Memory B cell (primary cell): Measurements from ENCODE around the gene LAMB1.
"Not testable (repeated sequence)": the region's sequence is repeated elsewhere in the genome, so short reads cannot be mapped to it uniquely, and the experiment has no call there.

Experiments
- ATAC-seq: fragments of 150-1000 bp; cut with Tn5 transposase; 2 replicates; pipeline ENCODE4 v1.10.0; 2021; ENCODE audit warnings: low read depth, mild to moderate bottlenecking, moderate library complexity
- DNase-seq, 2 donors: peaks; one replicate each; pipeline ENCODE4 v3.0.0; 2022; ENCODE audit warnings: low spot score in 2 of 2
- H3K27ac Mint-ChIP-seq: one replicate; pipeline ENCODE4 v1.8.0; 2022; ENCODE audit warnings: mild to moderate bottlenecking, moderate library complexity, mixed read lengths
- H3K27me3 Mint-ChIP-seq: one replicate; pipeline ENCODE4 v1.8.0; 2022; ENCODE audit warnings: mixed read lengths
- H3K36me3 Mint-ChIP-seq: one replicate; pipeline ENCODE4 v1.8.0; 2022; ENCODE audit warnings: mild to moderate bottlenecking, mixed read lengths
- H3K4me1 Mint-ChIP-seq: one replicate; pipeline ENCODE4 v1.8.0; 2022; ENCODE audit warnings: mixed read lengths
- H3K4me3 Mint-ChIP-seq: one replicate; pipeline ENCODE4 v1.8.0; 2022; ENCODE audit warnings: mild to moderate bottlenecking, moderate library complexity, mixed read lengths
- H3K9me3 Mint-ChIP-seq: one replicate; pipeline ENCODE4 v1.8.0; 2022; ENCODE audit warnings: mixed read lengths

The LAMB1 gene

DNA sequence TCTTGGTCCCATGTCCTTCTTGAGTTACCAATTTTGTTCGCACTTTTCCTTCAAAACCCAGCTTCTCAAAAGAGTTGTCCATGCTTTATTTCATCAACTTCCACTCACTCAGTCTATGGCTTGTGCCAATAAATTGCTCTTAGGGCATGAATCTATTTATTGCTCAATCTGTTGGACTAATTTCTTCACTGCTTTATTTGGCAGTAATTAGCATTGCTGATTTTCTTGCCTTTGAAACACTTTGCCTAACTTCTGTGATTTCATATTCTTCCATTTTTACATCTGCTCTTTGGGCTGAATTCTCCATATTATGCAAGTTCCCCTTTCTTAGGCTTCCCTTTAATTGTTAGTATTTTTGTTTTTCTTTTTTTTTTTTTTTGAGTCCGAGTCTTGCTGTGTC, 95.2 kb downstream of the LAMB1 start:
- peaks cover 5% of the 10 kb centered on the region for H3K4me1 Mint-ChIP-seq
- H3K9me3 Mint-ChIP-seq = peaks cover 4% of the 10 kb centered on the region
- H3K4me3 Mint-ChIP-seq = no peak overlapping the region
- DNase-seq = no peak
- no peak for ATAC-seq
- H3K36me3 Mint-ChIP-seq = peaks cover 49% of the 10 kb centered on the region
- no peaks in the 10 kb centered on the region for H3K27me3 Mint-ChIP-seq
- no peak overlapping the region for H3K27ac Mint-ChIP-seq

DNA sequence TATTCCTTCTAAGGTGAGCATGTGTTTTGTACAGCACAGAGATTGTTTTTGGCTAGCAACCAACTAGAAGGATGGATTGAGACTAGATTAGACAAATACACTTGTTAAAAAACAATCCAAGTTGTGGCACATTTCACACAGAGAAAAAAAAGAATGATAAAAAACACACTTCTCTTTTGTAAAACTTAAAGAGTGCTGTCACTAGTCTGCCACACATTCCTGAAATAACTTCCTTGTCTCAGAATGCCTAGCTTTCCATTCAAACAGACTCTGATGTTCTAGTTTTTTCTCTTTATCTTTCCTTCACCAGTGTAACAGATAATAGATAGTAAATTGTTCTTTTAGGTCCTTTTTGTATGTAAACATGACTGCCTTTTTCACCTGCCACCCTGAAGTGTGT, 100.6 kb downstream of the LAMB1 start:
- Mint-ChIP-seq H3K4me1 (peaks cover 14% of the 10 kb centered on the region), H3K36me3 (peaks cover 24% of the 10 kb centered on the region), H3K4me3 (no peak overlapping the region), H3K27me3 (no peaks in the 10 kb centered on the region), H3K27ac (no peak overlapping the region), H3K9me3 (no peaks in the 10 kb centered on the region)
- no peak for ATAC-seq
- DNase-seq = no peak

DNA sequence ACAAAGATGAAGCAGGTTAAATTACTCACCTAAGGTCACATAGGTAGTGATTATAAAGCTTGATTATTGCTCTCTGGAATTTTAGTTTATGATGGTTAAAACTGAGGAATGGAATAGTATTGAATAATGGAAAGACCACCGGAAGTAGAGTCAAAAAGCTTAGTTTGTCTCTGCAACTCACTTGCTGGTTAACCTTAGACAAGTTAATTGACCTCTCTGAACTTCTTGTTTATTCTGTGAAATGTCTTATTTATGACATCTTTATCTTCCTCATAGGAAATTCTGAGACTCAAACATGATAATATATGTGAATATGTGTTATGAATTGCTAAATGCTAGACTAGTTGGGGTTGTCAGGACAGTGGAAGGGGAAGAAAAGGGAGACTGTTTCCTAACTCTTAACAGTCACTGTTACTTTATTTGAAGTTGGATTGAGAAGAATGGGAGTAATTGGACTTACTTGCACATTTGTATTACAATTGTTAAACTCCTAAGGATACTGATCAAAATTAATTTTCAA, 102.4 kb downstream of the LAMB1 start:
- DNase-seq (no peak), ATAC-seq (no peak)
- Mint-ChIP-seq H3K36me3 (peaks cover 23% of the 10 kb centered on the region), H3K4me1 (peaks cover 25% of the 10 kb centered on the region), H3K27ac (peak overlapping the region; percentile 5), H3K27me3 (no peaks in the 10 kb centered on the region), H3K9me3 (no peaks in the 10 kb centered on the region), H3K4me3 (no peak overlapping the region)

DNA sequence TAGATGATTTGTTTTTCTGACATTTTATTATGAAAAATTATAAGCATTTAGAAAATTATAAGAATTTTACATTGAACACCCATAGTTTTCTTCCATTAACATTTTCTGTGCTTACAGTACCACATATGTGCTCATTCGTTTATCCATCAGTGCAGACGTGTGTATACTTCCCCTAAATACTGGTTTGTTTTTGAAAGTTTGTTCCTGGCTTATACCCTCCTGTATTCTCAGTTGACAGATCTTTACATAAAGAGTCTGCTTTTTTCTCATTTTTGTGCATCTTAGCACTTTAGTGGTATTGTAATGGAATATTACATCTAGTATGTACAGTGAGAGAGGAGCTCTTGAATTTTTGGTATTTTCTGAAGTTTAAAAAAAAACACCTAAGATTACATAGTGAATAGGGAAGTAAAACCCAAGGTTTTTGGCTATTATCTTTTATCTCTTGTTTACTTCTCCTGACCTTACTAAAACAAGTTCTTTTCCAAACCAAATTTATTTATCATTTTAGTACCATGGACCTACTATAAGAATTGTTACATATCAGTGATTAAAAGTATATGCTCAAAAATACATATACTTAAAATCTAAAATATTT, 103.9 kb downstream of the LAMB1 start:
- Mint-ChIP-seq H3K9me3 (no peaks in the 10 kb centered on the region), H3K27me3 (no peaks in the 10 kb centered on the region), H3K4me3 (no peak overlapping the region), H3K27ac (peak overlapping the region; percentile 9), H3K4me1 (peaks cover 34% of the 10 kb centered on the region), H3K36me3 (peaks cover 28% of the 10 kb centered on the region)
- peak; percentile 45 for ATAC-seq
- DNase-seq = no peak

DNA sequence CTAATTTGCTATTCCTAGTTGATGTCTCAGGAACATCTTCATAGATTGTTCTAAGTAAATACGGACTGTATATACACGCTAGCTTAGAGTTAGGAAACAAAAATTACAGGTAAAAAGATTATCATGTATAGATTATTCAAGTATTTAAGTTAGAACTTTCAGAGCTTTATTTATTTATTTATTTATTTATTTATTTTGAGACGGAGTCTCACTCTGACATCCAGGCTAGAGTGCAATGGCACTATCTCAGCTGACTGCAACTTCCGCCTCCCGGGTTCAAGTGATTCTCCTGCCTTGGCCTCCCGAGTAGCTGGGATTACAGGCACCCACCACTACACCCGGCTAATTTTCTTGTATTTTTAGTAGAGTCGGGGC, 110.6 kb downstream of the LAMB1 start:
- peaks cover 23% of the 10 kb centered on the region for H3K36me3 Mint-ChIP-seq
- DNase-seq, ATAC-seq, H3K9me3 Mint-ChIP-seq, H3K27me3 Mint-ChIP-seq: not testable (repeated sequence)
- peak overlapping the region; percentile 98 for H3K27ac Mint-ChIP-seq
- peak overlapping the region; percentile 97 for H3K4me3 Mint-ChIP-seq
- H3K4me1 Mint-ChIP-seq = peaks cover 40% of the 10 kb centered on the region

DNA sequence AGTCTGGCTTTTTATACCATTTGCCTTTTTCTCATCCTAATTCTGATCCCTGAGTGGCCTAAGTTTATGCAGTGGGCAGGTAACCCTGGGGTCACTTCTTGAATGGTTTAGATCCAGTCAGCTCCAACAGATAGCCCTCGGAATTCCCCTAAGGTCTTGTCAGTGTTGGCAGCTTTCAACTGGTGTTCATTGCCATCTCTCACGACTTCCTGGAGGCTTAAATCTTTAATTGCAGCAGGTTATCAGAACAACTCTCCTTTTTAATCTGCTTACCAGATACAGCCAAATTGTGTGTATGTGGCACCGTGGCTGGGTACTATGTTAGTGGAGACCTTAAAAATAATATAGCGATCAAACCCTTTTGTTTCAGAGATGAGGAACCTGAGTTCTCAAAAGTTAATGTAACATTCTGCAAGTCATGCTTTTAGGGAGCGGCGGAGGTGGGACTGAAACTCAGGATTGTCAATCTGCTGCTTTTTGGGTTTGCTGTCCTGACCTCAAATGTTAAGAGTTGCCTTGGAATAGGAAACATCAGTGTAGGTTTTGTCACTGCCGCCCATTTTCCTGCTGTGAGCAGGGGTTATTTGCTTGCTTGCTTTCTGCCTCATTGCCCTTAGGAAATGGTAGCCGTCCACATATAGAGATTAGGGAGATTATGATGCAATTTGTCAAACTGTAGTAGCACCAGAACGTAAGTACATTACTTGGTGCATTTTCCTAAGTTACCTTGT, 111.2 kb downstream of the LAMB1 start:
- Mint-ChIP-seq H3K27ac (peak overlapping the region; percentile 98), H3K36me3 (peaks cover 19% of the 10 kb centered on the region), H3K9me3 (no peaks in the 10 kb centered on the region), H3K27me3 (no peaks in the 10 kb centered on the region), H3K4me3 (peak overlapping the region; percentile 97), H3K4me1 (peaks cover 35% of the 10 kb centered on the region)
- ATAC-seq (peak; percentile 28), DNase-seq (no peak)

DNA sequence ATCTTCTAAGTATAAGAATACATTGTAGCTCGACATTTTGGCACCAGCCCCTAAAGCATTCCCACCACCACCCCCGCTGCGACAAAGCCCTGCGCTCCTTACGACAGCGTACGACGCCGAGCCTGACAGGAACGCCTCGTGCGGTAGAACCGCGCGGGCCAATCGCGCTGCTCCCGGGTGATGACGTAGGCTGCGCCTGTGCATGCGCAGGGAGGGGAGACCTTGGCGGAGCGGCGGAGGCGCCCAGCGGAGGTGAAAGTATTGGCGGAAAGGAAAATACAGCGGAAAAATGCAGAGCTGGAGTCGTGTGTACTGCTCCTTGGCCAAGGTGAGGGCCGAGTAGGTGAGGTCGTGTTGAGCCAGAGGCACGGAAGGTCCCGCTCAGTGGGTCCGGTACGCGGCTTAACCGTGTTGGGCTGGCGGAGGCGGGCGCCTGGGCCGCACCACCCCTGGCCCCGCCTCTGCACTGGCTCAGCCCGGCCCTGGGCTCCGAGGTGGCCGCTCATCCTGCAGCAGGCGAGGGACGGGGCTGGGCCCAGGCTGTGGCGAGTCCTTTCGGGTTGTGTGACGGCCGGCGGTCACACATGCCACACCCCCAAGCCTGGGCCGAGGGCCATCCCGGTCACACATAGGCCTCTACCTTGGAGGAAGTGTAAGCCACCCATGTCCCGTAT, 111.9 kb downstream of the LAMB1 start, which contains the start of gene DLD:
Gene DLD (plus strand): TSS at position 222 of the 674 bp plus-strand sequence. CDS start 68 bp downstream, at position 290.
- ATAC-seq = peak; percentile 94
- H3K9me3 Mint-ChIP-seq = no peaks in the 10 kb centered on the region
- no peaks in the 10 kb centered on the region for H3K27me3 Mint-ChIP-seq
- peak; percentile 88 to 89 for DNase-seq
- H3K4me1 Mint-ChIP-seq = peaks cover 32% of the 10 kb centered on the region
- H3K4me3 Mint-ChIP-seq = peak within 1 kb of the TSS; percentile 97
- H3K36me3 Mint-ChIP-seq = peaks cover 17% of the 10 kb centered on the region
- peak within 1 kb of the TSS; percentile 98 for H3K27ac Mint-ChIP-seq

DNA sequence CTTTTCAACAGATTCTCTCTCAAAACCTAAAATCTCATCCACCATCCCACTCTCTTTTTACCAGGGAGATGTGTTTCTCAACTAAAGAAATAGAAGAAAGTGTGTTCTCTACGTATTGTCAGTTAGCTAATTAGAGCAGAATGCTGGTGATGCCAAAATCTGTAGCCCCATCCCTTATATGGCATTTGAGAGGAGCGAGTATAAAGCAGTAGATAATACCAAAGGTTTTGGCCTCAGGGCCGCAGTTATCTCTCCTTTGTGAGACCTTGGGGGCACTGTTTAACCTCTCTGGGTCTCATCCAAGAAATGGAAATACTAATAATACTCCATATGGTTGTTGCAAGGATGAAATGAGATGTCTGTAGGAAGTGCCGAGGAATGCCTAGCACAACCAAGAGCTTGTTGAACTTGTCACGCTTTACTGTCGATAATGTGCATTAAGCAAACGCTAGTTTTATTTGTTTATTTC, 112.4 kb downstream of the LAMB1 start:
- Mint-ChIP-seq H3K36me3 (peaks cover 13% of the 10 kb centered on the region), H3K4me1 (peaks cover 27% of the 10 kb centered on the region), H3K27ac (peak overlapping the region; percentile 98), H3K4me3 (peak overlapping the region; percentile 97), H3K27me3 (peaks cover 3% of the 10 kb centered on the region), H3K9me3 (no peaks in the 10 kb centered on the region)
- no peak for ATAC-seq
- DNase-seq = no peak

DNA sequence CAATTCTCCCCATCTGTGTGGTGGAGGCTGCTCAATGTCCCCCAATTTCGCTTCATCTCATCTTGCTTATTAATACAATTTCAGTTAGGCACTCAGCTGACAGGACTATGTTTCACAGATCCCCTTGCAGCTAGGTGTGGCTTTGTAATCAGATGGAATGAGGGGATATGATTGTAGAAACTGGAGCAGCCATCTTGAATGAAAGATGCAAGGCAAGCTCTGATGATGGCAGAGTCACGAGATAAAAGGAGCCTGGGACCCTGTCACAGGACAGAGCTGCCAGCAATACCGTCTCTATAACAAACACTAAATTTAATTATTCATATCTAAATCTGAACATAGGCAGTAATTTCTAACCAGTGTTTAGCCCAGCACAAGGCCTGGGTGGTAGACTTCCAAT, 113.0 kb downstream of the LAMB1 start:
- Mint-ChIP-seq H3K4me1 (peaks cover 22% of the 10 kb centered on the region), H3K4me3 (peak overlapping the region; percentile 97), H3K27me3 (peaks cover 4% of the 10 kb centered on the region), H3K9me3 (no peaks in the 10 kb centered on the region), H3K36me3 (peaks cover 8% of the 10 kb centered on the region), H3K27ac (peak overlapping the region; percentile 98)
- ATAC-seq (no peak), DNase-seq (no peak)

DNA sequence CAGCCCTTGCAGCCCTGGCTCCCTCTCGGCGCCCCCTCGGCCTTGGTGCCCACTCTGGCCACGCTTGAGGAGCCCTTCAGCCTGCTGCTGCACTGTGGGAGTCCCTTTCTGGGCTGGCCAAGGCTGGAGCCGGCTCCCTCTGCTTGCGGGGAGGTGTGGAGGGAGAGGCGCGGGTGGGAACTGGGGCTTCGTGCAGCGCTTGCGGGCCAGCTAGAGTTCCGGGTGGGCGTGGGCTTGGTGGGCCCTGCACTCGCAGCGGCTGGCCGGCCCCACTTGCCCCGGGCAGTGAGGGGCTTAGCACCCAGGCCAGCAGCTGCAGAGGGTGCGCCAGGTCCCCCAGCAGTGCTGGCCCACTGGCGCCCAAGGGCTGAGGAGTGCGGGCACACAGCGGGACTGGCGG, 115.1 kb downstream of the LAMB1 start:
- DNase-seq, H3K36me3 Mint-ChIP-seq, H3K9me3 Mint-ChIP-seq, H3K27me3 Mint-ChIP-seq, H3K27ac Mint-ChIP-seq, H3K4me3 Mint-ChIP-seq, ATAC-seq: not testable (repeated sequence)
- H3K4me1 Mint-ChIP-seq = peaks cover 13% of the 10 kb centered on the region

DNA sequence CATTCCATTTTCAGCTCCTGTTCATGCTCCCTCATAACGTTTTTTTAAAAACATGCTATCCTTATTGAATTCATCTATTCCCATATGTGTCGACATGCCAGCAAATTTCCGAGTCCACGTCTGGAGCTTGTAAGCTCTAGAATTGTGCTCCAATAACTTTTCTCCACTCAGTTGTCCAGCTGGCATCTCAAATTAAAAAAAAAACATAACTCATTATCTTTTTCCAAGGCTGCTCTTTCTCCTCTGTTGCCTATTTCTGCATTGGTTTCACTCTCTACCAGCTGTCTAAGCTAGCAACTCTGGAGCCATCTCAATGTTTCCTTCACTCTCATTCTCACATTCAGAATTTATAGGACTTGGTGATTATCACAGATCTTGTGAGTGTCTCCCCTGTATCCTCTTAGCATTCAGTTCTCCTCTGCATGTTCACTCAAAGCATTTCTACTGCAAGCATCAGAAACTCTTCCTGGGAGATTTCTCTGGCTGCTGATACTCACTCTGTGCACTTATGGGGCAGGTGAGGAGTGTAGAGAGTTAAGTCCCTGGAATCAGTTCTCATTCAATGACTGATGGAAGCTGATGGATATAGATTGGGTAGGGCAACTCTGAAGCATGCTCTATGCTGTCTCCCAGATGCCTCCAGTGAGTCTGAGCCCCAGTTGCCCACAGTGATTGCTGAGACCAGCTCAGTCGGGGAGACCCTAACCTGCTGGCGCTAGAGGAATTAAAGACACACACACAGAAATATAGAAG, 118.7 kb downstream of the LAMB1 start:
- Mint-ChIP-seq H3K27ac (no peak overlapping the region), H3K36me3 (no peaks in the 10 kb centered on the region), H3K4me1 (peaks cover 2% of the 10 kb centered on the region), H3K4me3 (no peak overlapping the region), H3K9me3 (no peaks in the 10 kb centered on the region), H3K27me3 (peaks cover 16% of the 10 kb centered on the region)
- DNase-seq = no peak
- no peak for ATAC-seq

DNA sequence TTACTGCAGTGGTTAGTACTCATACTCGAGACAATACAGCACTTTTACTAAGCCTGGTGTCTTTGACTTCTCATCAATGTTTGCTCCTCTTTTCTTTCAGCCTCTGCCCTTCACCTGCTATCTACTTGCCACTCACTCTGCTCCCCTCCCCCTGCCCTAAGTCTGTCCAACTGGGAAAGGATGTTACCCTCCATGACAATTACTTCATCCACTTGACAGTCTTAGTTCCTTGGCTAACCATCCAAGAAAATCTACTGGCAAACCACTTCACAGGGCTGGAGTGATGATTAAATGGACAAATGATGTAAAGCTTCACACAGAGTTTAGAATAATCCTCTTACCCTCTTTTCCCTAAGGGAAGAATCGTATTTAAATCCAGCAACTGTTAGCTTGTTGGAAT, 120.2 kb downstream of the LAMB1 start:
- Mint-ChIP-seq H3K27me3 (peaks cover 18% of the 10 kb centered on the region), H3K9me3 (no peaks in the 10 kb centered on the region), H3K4me1 (peaks cover 2% of the 10 kb centered on the region), H3K36me3 (no peaks in the 10 kb centered on the region), H3K4me3 (no peak overlapping the region), H3K27ac (no peak overlapping the region)
- no peak for DNase-seq
- ATAC-seq = no peak

DNA sequence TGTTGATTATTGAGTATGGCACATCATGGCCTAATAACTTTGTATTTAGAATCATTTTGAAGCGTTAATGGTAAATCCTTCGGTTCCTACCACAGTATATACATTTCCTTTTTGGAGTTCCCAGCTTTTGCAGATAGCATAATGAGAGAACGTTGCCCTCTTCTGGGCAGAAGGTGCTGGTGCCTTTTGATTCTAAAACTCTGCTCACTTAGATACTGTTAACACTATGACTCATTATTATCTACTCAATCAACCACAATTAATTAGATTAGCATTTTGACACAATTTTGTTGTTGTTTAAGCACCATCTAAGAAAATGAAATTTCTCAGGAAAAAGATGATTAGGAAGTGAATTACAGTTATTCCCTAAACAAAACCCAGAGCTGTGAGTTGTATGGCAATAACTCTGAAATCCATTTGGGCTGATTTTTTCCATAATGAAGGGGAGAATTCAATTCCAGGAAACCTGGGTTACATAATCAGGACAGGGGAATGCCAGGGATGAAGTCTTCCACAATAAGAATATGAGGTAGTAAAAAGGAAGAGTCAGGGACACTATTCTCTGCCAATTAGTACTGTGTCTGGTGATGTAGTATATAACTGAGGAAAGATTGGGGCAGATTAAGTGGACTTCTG, 123.4 kb downstream of the LAMB1 start:
- no peak overlapping the region for H3K27ac Mint-ChIP-seq
- H3K27me3 Mint-ChIP-seq = peaks cover 19% of the 10 kb centered on the region

More for the DNA sequence above, 123.4 kb downstream of the LAMB1 start:
- DNase-seq (peak in 1 of 2 donors; percentile 14), ATAC-seq (peak; percentile 77)
- no peaks in the 10 kb centered on the region for H3K9me3 Mint-ChIP-seq
- H3K4me1 Mint-ChIP-seq = peaks cover 2% of the 10 kb centered on the region
- no peaks in the 10 kb centered on the region for H3K36me3 Mint-ChIP-seq
- no peak overlapping the region for H3K4me3 Mint-ChIP-seq
